ENCODE data around the gene MCEE. TPM values are rescaled to one million over a fixed set of nuclear protein-coding genes. Genes with fewer than 3 reads are reported as not detected.
A peak's percentile ranks its signal among the peaks of the same experiment; 100 is the strongest.

Gene MCEE
- total RNA-seq, 1 donor from 2014 or later: 15.2 TPM

DNA sequence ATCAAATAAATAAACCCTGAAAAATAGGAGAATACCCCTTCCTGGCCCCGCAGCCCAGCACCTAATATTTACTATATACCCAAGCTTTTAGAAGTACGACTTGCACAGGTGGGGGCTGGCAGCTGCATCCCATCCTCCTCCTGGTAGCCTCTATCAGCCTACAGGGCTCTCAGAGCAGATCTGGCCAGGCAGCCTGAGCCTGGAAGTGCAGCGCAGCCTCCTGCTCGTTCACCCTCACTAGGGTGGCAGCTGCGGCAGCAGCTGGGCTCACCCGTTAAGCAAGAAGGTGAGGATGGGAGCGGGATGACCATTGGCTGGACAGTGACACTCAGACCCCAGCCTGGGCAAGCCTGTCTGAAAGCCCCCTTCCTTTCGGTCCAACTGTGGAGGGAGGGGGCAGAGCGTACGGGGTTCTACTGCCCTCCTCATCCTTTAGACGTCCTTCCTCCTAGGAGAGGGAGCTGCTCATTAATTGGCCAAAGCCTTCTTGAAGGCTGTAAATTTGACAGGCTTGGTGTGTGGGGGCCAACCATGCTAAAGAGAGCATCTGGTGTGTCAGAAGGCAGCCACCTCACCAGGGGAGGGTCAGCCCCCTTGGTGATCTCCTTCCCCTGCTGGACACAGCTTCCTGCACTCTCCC is 23.7 kb upstream of the MCEE start:
- peaks cover 8% of the 10 kb centered on the region for H3K36me3 Mint-ChIP-seq (ENCODE audit: insufficient read depth)
- no peaks in the 10 kb centered on the region for H3K9me3 Mint-ChIP-seq (ENCODE audit: low read depth)
- H3K4me3 Mint-ChIP-seq (ENCODE audit: low read depth): no peak overlapping the region
- TF ChIP-seq, protein P1, sequence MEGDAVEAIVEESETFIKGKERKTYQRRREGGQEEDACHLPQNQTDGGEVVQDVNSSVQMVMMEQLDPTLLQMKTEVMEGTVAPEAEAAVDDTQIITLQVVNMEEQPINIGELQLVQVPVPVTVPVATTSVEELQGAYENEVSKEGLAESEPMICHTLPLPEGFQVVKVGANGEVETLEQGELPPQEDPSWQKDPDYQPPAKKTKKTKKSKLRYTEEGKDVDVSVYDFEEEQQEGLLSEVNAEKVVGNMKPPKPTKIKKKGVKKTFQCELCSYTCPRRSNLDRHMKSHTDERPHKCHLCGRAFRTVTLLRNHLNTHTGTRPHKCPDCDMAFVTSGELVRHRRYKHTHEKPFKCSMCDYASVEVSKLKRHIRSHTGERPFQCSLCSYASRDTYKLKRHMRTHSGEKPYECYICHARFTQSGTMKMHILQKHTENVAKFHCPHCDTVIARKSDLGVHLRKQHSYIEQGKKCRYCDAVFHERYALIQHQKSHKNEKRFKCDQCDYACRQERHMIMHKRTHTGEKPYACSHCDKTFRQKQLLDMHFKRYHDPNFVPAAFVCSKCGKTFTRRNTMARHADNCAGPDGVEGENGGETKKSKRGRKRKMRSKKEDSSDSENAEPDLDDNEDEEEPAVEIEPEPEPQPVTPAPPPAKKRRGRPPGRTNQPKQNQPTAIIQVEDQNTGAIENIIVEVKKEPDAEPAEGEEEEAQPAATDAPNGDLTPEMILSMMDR (IDR thresholded peaks at IDR 0.05; ENCODE audit: unreplicated experiment): no peak
- no peak for DNase-seq (ENCODE audit: low spot score, unreplicated experiment)
- no peak overlapping the region for H3K27ac Mint-ChIP-seq
- no peaks in the 10 kb centered on the region for H3K4me1 Mint-ChIP-seq (ENCODE audit: low read depth)
- peaks cover 14% of the 10 kb centered on the region for H3K27me3 Mint-ChIP-seq

DNA sequence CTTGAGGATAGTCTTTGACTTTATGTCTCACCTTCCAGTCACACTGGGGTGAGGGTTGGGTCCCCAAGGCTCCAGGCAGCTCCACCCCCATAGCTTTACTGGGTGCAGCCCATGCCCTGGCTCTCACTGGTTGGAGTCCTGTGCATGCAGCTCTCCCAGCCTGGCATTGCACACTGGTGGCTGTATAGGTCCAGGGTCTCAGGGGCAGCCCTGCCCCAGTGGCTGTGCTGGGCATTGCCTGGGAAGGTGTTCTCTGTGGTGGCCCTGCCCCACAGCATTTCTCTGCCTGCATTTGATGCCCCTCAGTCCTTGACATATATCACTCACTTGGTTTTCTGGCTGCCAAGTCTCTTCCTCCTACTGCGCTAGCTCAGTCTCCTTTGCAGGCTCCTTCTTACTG is 21.6 kb upstream of the MCEE start:
- H3K9me3 Mint-ChIP-seq (ENCODE audit: low read depth): no peaks in the 10 kb centered on the region
- H3K4me3 Mint-ChIP-seq (ENCODE audit: low read depth): no peak overlapping the region
- H3K27ac Mint-ChIP-seq: no peak overlapping the region

DNA sequence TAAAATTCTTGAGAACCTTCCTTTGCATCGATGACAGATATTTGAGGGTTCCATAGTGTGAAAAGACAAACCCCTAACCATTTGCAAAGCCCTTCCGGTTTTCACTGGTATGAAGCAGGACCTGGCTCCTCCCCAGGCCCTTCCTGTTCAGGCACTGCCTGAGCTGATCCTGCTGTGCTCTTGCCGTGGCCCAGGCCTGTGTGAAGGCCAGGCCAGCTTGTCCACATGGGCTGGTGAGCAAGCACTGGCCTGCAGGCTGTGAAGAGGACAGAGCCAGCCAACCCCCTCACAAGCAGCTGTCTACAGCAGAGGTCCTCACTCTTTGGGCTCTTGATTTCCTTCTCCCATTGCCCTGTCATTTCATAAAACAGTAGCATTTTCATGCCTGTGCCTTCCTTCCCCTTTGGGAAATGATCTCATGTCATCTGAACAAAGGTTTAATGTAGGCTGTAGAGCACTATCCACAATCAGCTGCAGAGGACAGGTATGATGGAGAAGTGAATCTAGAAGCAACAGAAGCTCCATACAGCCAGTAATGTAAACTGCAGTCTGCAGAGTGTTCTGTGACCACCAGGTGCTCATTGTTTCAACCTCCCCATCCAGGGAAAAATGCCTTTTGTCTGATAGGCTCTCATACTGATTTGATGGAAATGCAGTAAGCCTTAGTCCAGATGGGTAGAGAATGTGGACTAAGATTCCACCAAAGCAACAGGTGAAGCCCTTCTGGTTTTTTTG is 20.2 kb upstream of the MCEE start:
- TF ChIP-seq, protein P1 (IDR thresholded peaks at IDR 0.05; ENCODE audit: unreplicated experiment): no peak
- DNase-seq (ENCODE audit: low spot score, unreplicated experiment): no peak
- Mint-ChIP-seq H3K9me3 (ENCODE audit: low read depth) (no peaks in the 10 kb centered on the region), H3K4me3 (ENCODE audit: low read depth) (no peak overlapping the region), H3K36me3 (ENCODE audit: insufficient read depth) (peaks cover 24% of the 10 kb centered on the region), H3K4me1 (ENCODE audit: low read depth) (no peaks in the 10 kb centered on the region), H3K27me3 (peaks cover 4% of the 10 kb centered on the region), H3K27ac (no peak overlapping the region)

More for the DNA sequence above, 21.6 kb upstream of the MCEE start:
- TF ChIP-seq, protein P1 (IDR thresholded peaks at IDR 0.05; ENCODE audit: unreplicated experiment): no peak
- peaks cover 19% of the 10 kb centered on the region for H3K36me3 Mint-ChIP-seq (ENCODE audit: insufficient read depth)
- no peaks in the 10 kb centered on the region for H3K4me1 Mint-ChIP-seq (ENCODE audit: low read depth)
- H3K27me3 Mint-ChIP-seq: peaks cover 11% of the 10 kb centered on the region
- no peak for DNase-seq (ENCODE audit: low spot score, unreplicated experiment)

DNA sequence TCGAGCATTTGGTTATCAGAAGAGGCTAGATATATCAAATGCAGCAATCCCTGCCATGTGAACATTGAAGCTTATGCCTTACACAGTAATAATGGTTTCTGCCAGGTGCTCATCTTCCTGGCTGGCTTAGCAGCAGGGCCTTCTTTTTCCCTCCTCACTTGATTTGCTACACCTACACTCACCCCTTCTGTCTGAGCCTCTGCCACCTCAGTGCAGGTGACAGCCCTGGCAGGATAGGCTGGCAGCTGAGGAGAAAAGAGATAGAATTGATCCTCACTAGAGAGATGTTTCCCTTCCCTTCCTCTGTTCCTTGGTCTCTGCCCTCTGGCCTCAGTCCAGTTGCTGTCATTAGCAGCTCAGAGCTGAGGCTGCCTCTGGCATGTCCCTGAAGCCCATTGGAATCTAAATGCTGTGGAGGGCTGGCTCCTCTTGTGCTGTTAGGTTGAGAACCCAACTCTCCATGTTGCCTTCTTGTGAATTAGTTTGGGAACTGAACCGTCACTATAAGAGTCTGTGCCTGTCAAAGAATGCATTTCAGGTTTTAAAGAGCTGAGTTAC is 18.6 kb upstream of the MCEE start:
- H3K36me3 Mint-ChIP-seq (ENCODE audit: insufficient read depth): peaks cover 33% of the 10 kb centered on the region
- H3K4me1 Mint-ChIP-seq (ENCODE audit: low read depth): no peaks in the 10 kb centered on the region
- H3K27ac Mint-ChIP-seq: peak overlapping the region; percentile 30
- H3K4me3 Mint-ChIP-seq (ENCODE audit: low read depth): no peak overlapping the region
- DNase-seq (ENCODE audit: low spot score, unreplicated experiment): no peak
- no peaks in the 10 kb centered on the region for H3K27me3 Mint-ChIP-seq
- no peaks in the 10 kb centered on the region for H3K9me3 Mint-ChIP-seq (ENCODE audit: low read depth)
- TF ChIP-seq, protein P1 (IDR thresholded peaks at IDR 0.05; ENCODE audit: unreplicated experiment): no peak

DNA sequence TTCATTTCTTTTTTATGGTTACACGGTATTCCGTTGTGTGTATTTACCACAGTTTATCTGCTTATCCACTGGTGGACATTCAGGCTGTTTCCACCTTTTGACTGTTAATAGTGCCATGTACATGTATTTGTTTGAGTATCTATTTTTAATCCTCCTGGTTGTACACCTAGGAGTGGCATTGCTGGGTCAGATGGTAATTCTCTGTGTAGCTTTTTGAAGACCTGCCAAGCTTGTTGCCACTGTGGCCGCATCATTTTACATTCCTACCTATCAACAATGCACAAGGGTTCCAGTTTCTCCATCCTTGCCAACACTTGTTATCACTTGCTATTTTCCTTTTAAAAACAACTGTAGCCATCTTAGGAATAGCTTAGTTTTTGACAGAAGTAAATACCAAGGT is 13.8 kb upstream of the MCEE start:
- Mint-ChIP-seq H3K9me3 (ENCODE audit: low read depth) (no peaks in the 10 kb centered on the region), H3K27ac (no peak overlapping the region), H3K27me3 (no peaks in the 10 kb centered on the region), H3K4me3 (ENCODE audit: low read depth) (no peak overlapping the region), H3K36me3 (ENCODE audit: insufficient read depth) (peaks cover 34% of the 10 kb centered on the region), H3K4me1 (ENCODE audit: low read depth) (no peaks in the 10 kb centered on the region)
- TF ChIP-seq, protein P1 (IDR thresholded peaks at IDR 0.05; ENCODE audit: unreplicated experiment): no peak
- DNase-seq (ENCODE audit: low spot score, unreplicated experiment): no peak

Measured in progenitor cell of endocrine pancreas (in vitro differentiated cells).